HCT116 (cell line): ENCODE measurements around the gene FHOD3. TPM values are rescaled to one million over a fixed set of nuclear protein-coding genes. Genes with fewer than 3 reads are reported as not detected.

Experiments
- ATAC-seq: fragments of 200-7000 bp; cut with Tn5 transposase; 2 replicates; pipeline ENCODE4 v1.9.1; 2020; ENCODE audit warnings: mild to moderate bottlenecking, moderate library complexity
- BruUV-seq: library from RNA; stranded (reverse); fragments of 400-500 nt; replicated peaks from 2 replicates; lab custom pipeline; 2021; lab: Mats Ljungman, UMichigan
- CTCF ChIA-PET: fragments of 300-600 bp; sonication (Branson Sonifier 250); formaldehyde crosslinking; loops from one replicate; lab custom pipeline; 2021; ENCODE audit warnings: antibody characterized with exemption; lab: Charles Lee
- POLR2A ChIA-PET: fragments of 300-600, 350-600 bp; sonication (Branson Sonifier 250); formaldehyde crosslinking; loops from one replicate; lab custom pipeline; 2021; ENCODE audit warnings: antibody characterized with exemption; lab: Charles Lee
- RAD21 ChIA-PET, 2 experiments: fragments of 300-600 bp; sonication (Branson Sonifier 250); formaldehyde crosslinking; loops; one replicate each; lab custom pipeline; 2023; ENCODE audit warnings: low total read pairs in 2 of 2; ENCODE audit not compliant: uncharacterized antibody in 2 of 2, unreplicated experiment in 2 of 2, low non-redundant PET in 1 of 2; lab: Charles Lee
- DNase-seq: peaks from one replicate; pipeline ENCODE4 v3.0.0-alpha.2; 2010; ENCODE audit warnings: low read depth, low spot score
- H2AFZ ChIP-seq: fragments of 200-600 bp; shearing (Covaris generic), sonication (generic); 2 replicates; pipeline ENCODE4 v1.6.1; 2017; ENCODE audit warnings: low read depth, mixed run types, mixed read lengths, antibody characterized with exemption, low read length; ENCODE audit not compliant: poor library complexity, severe bottlenecking
- H3K27ac ChIP-seq: 2 replicates; pipeline ENCODE4 v1.5.1; 2012; ENCODE audit warnings: low read depth, low read length
- H3K27me3 ChIP-seq: fragments of 200-600 bp; sonication (generic); 2 replicates; pipeline ENCODE4 v1.6.1; 2016; ENCODE audit warnings: mixed run types, low read length, mixed read lengths; ENCODE audit not compliant: insufficient read depth
- H3K36me3 ChIP-seq, 2 experiments: fragments of 200-500 bp in 1 of 2; fragments of 200-600 bp in 1 of 2; sonication (Bioruptor generic) in 1 of 2; sonication (generic) in 1 of 2; 2 replicates each; pipeline versions ENCODE4 v1.5.1 to v1.6.1; 2014 to 2016; ENCODE audit warnings: low read length in 2 of 2, inconsistent platforms in 1 of 2, mixed read lengths in 1 of 2, mixed run types in 1 of 2; ENCODE audit not compliant: insufficient read depth in 2 of 2, control insufficient read depth in 1 of 2
- H3K4me1 ChIP-seq, 2 experiments: fragments of 200-600 bp in 1 of 2; sonication (generic) in 1 of 2; 2 replicates each; pipeline versions ENCODE4 v1.5.1 to v1.6.1; 2012 to 2017; ENCODE audit warnings: low read length in 2 of 2, inconsistent platforms in 1 of 2, mild to moderate bottlenecking in 1 of 2, mixed read lengths in 1 of 2, mixed run types in 1 of 2, moderate library complexity in 1 of 2; ENCODE audit not compliant: insufficient read depth in 2 of 2, control insufficient read depth in 1 of 2
- H3K4me2 ChIP-seq: fragments of 200-600 bp; sonication (generic); 2 replicates; pipeline ENCODE4 v1.6.1; 2017; ENCODE audit warnings: mixed run types, low read length, mixed read lengths
- H3K4me3 ChIP-seq, 2 experiments: fragments of 200-600 bp in 1 of 2; sonication (generic) in 1 of 2; replicated peaks in 1 of 2; 2 replicates each; pipeline ENCODE4 v1.5.1; 2011 to 2016; ENCODE audit warnings: low read length in 2 of 2, control low read depth in 1 of 2, low read depth in 1 of 2, mild to moderate bottlenecking in 1 of 2, mixed read lengths in 1 of 2, mixed run types in 1 of 2
- H3K79me2 ChIP-seq: fragments of 200-600 bp; sonication (generic); 2 replicates; pipeline ENCODE4 v1.6.1; 2017; ENCODE audit warnings: mild to moderate bottlenecking, mixed run types, low read length, moderate library complexity, mixed read lengths; ENCODE audit not compliant: insufficient read depth
- H3K9ac ChIP-seq: fragments of 200-600 bp; sonication (generic); 2 replicates; pipeline ENCODE4 v1.6.1; 2016; ENCODE audit warnings: low read length, mixed read lengths
- H3K9me2 ChIP-seq: fragments of 200-600 bp; sonication (generic), shearing (Covaris generic); 2 replicates; pipeline ENCODE4 v1.6.1; 2017; ENCODE audit warnings: mixed run types, mild to moderate bottlenecking, moderate library complexity; ENCODE audit not compliant: insufficient read depth
- H3K9me3 ChIP-seq, 2 experiments: fragments of 200-500 bp in 1 of 2; fragments of 200-600 bp in 1 of 2; sonication (Bioruptor generic) in 1 of 2; sonication (generic) in 1 of 2; 2 replicates each; pipeline ENCODE4 v1.6.1; 2014 to 2017; ENCODE audit warnings: low read length in 2 of 2, mixed read lengths in 2 of 2, inconsistent platforms in 1 of 2, low read depth in 1 of 2, mild to moderate bottlenecking in 1 of 2, mixed run types in 1 of 2, moderate library complexity in 1 of 2; ENCODE audit not compliant: control insufficient read depth in 1 of 2, insufficient read depth in 1 of 2
- H4K20me1 ChIP-seq: fragments of 200-600 bp; sonication (generic), shearing (Covaris generic); 2 replicates; pipeline ENCODE4 v1.6.1; 2017; ENCODE audit warnings: mixed run types, mild to moderate bottlenecking, moderate library complexity; ENCODE audit not compliant: insufficient read depth
- CBX3 ChIP-seq: IDR thresholded peaks from 2 replicates; pipeline ENCODE4 v1.6.1; 2012; ENCODE audit warnings: low read depth
- CEBPB ChIP-seq: IDR thresholded peaks from 2 replicates; pipeline ENCODE4 v1.6.1; 2012; ENCODE audit warnings: low read depth
- EGR1 ChIP-seq: IDR thresholded peaks from 2 replicates; pipeline ENCODE4 v1.6.1; 2012; ENCODE audit warnings: low read depth
- ELF1 ChIP-seq: IDR thresholded peaks from 2 replicates; pipeline ENCODE4 v1.6.1; 2012; ENCODE audit warnings: low read depth, borderline replicate concordance
- EZH2phosphoT487 ChIP-seq: fragments of 200-600 bp; IDR thresholded peaks from 2 replicates; pipeline ENCODE4 v1.6.1; 2018; ENCODE audit warnings: antibody characterized with exemption, borderline replicate concordance
- FOSL1 ChIP-seq: IDR thresholded peaks from 2 replicates; pipeline ENCODE4 v1.6.1; 2012; ENCODE audit warnings: low read depth
- JUND ChIP-seq: IDR thresholded peaks from 2 replicates; pipeline ENCODE4 v1.6.1; 2012
- POLR2A ChIP-seq: IDR thresholded peaks from 2 replicates; pipeline ENCODE4 v1.7.0; 2011; ENCODE audit warnings: borderline replicate concordance; ENCODE audit not compliant: insufficient read depth, insufficient read length; ENCODE audit errors: extremely low read depth
- RAD21 ChIP-seq: IDR thresholded peaks from 2 replicates; pipeline ENCODE4 v1.6.1; 2012; ENCODE audit warnings: low read depth, mild to moderate bottlenecking
- SIN3A ChIP-seq: IDR thresholded peaks from 2 replicates; pipeline ENCODE4 v1.6.1; 2012; ENCODE audit warnings: low read depth
- SP1 ChIP-seq: IDR thresholded peaks from 2 replicates; pipeline ENCODE4 v1.6.1; 2012; ENCODE audit warnings: low read depth
- SRF ChIP-seq: IDR thresholded peaks from 2 replicates; pipeline ENCODE4 v1.6.1; 2012; ENCODE audit warnings: low read depth
- YY1 ChIP-seq: IDR thresholded peaks from 2 replicates; pipeline ENCODE4 v1.6.1; 2011; ENCODE audit warnings: low read length, low read depth, moderate library complexity, mild to moderate bottlenecking; ENCODE audit not compliant: insufficient replicate concordance; ENCODE audit errors: extremely low read depth
- ZFX ChIP-seq: fragments of 450-650 bp; IDR thresholded peaks from 2 replicates; pipeline ENCODE4 v1.6.1; 2017
- ZNF274 ChIP-seq: fragments of 200-500 bp; sonication (Bioruptor generic); IDR thresholded peaks from 2 replicates; pipeline ENCODE4 v1.6.1; 2014; ENCODE audit warnings: mild to moderate bottlenecking, low read depth, low read length, inconsistent platforms
- intact Hi-C: fragments of 100-400 bp; cut with micrococcal nuclease; formaldehyde crosslinking; loops from 2 replicates; pipeline ENCODE4 v1.10.0; 2022
- total RNA-seq: library from RNA; stranded (reverse); gene quantifications from one replicate; pipeline ENCODE4 v1.2.1, GENCODE V29; 2021; ENCODE audit not compliant: unreplicated experiment
- TF ChIP-seq, protein P1 (sequence below): IDR thresholded peaks from 2 replicates; pipeline ENCODE4 v1.6.1; 2012; ENCODE audit warnings: low read depth
- TF ChIP-seq, protein P2 (sequence below): IDR thresholded peaks from 2 replicates; pipeline ENCODE4 v1.6.1; 2012
- TF ChIP-seq, protein P3 (sequence below): IDR thresholded peaks from 2 replicates; pipeline ENCODE4 v1.6.1; 2011; ENCODE audit warnings: mild to moderate bottlenecking, low read length, moderate library complexity; ENCODE audit not compliant: insufficient replicate concordance; ENCODE audit errors: extremely low read depth
- TF ChIP-seq, protein P4 (sequence below), 3 experiments: fragments of 200-600 bp in 1 of 3; sonication (generic) in 1 of 3; IDR thresholded peaks in 2 of 3; conservative IDR thresholded peaks in 1 of 3; 2 replicates each; pipeline ENCODE4 v1.5.1; 2012 to 2017; ENCODE audit warnings: low read depth in 2 of 3, low read length in 2 of 3, antibody characterized with exemption in 1 of 3, borderline replicate concordance in 1 of 3, control low read depth in 1 of 3, mild to moderate bottlenecking in 1 of 3, mixed read lengths in 1 of 3, mixed run types in 1 of 3, moderate library complexity in 1 of 3; ENCODE audit not compliant: insufficient read depth in 1 of 3

Gene FHOD3
- total RNA-seq, 1 experiment from 2014 or later, result 4.0 TPM

DNA sequence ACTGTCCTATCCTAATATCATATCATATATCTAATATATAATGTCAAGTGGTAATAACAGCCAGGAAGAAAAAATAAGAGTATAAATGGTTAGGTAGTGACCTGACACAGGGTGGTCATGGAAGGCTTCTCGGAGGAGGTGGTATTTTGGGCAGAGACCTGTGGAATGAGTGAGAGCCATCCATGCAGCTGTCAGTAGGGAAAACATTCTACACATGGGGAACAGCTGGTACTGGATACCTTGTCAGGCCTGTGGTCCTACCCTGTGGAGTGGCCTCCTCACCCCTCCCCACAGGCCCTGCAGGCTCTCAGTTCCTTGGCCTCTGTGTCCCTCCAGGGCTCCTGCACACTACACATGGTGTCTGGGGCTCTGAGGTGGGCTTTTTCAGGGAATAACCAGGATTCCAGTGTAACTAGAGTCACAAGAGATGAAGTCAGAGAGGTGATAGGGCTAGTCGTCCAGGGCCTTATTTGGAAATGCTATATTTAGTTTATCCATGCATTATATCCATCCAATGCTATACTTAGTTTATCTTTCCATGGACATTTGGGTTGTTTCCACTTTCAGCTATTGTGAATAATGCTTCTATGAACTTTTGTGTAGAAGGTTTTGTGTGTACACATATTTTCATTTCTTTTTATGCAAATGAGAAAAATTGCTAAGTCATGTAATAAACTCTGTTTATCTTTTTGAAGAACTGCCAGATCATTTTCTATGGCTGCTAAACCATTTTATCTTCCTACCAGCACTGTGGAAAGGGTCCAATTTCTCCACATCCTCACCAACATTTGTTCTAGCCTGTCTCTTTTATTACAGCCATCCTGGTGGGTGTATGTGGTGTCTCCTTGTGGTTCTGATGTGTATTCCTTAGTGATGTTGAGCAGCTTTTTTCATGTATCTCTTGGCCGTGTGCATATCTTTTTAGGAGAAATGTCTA, 455.7 kb downstream of the FHOD3 start:
- H3K27ac ChIP-seq, result no peak overlapping the region
- H3K9ac ChIP-seq, result no peak overlapping the region
- H3K9me2 ChIP-seq, result no peaks in the 10 kb centered on the region
- BruUV-seq, result no TSS peak
- no peaks in the 10 kb centered on the region for H4K20me1 ChIP-seq
- ATAC-seq (no peak), DNase-seq (no peak)
- no peak overlapping the region for H2AFZ ChIP-seq
- H3K9me3 ChIP-seq, result no peaks in the 10 kb centered on the region
- no peak overlapping the region for H3K4me3 ChIP-seq
- H3K36me3 ChIP-seq, result no peaks in the 10 kb centered on the region
- H3K79me2 ChIP-seq, result no peaks in the 10 kb centered on the region
- no peaks in the 10 kb centered on the region; a peak in 1 of 4 replicates for H3K4me1 ChIP-seq
- no peaks in the 10 kb centered on the region for H3K27me3 ChIP-seq
- intact Hi-C loops, result loop anchor here (10.0 kb wide), 1 partner anchor 728 kb away; no protein-coding TSS in a partner anchor
- CTCF ChIA-PET, result interaction anchor here (1.1 kb wide), 1 partner anchor 657 kb away, joined by 5 read pairs; no protein-coding TSS in a partner anchor
- H3K4me2 ChIP-seq, result no peak overlapping the region
- POLR2A ChIA-PET, result no interaction called here
- no peak for TF ChIP-seq YY1
- TF ChIP-seq SIN3A, result no peak
- no peak for TF ChIP-seq FOSL1
- TF ChIP-seq JUND, result no peak
- no peak for TF ChIP-seq ELF1
- no peak for TF ChIP-seq EGR1
- TF ChIP-seq, protein P1, sequence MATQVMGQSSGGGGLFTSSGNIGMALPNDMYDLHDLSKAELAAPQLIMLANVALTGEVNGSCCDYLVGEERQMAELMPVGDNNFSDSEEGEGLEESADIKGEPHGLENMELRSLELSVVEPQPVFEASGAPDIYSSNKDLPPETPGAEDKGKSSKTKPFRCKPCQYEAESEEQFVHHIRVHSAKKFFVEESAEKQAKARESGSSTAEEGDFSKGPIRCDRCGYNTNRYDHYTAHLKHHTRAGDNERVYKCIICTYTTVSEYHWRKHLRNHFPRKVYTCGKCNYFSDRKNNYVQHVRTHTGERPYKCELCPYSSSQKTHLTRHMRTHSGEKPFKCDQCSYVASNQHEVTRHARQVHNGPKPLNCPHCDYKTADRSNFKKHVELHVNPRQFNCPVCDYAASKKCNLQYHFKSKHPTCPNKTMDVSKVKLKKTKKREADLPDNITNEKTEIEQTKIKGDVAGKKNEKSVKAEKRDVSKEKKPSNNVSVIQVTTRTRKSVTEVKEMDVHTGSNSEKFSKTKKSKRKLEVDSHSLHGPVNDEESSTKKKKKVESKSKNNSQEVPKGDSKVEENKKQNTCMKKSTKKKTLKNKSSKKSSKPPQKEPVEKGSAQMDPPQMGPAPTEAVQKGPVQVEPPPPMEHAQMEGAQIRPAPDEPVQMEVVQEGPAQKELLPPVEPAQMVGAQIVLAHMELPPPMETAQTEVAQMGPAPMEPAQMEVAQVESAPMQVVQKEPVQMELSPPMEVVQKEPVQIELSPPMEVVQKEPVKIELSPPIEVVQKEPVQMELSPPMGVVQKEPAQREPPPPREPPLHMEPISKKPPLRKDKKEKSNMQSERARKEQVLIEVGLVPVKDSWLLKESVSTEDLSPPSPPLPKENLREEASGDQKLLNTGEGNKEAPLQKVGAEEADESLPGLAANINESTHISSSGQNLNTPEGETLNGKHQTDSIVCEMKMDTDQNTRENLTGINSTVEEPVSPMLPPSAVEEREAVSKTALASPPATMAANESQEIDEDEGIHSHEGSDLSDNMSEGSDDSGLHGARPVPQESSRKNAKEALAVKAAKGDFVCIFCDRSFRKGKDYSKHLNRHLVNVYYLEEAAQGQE, result no peak
- no peak for TF ChIP-seq SP1
- no peak for TF ChIP-seq SRF
- TF ChIP-seq EZH2phosphoT487, result no peak
- no peak for TF ChIP-seq CBX3
- TF ChIP-seq CEBPB, result no peak
- TF ChIP-seq, protein P2, sequence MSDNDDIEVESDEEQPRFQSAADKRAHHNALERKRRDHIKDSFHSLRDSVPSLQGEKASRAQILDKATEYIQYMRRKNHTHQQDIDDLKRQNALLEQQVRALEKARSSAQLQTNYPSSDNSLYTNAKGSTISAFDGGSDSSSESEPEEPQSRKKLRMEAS, result no peak
- TF ChIP-seq POLR2A, result no peak
- no peak for TF ChIP-seq ZFX
- TF ChIP-seq, protein P3, sequence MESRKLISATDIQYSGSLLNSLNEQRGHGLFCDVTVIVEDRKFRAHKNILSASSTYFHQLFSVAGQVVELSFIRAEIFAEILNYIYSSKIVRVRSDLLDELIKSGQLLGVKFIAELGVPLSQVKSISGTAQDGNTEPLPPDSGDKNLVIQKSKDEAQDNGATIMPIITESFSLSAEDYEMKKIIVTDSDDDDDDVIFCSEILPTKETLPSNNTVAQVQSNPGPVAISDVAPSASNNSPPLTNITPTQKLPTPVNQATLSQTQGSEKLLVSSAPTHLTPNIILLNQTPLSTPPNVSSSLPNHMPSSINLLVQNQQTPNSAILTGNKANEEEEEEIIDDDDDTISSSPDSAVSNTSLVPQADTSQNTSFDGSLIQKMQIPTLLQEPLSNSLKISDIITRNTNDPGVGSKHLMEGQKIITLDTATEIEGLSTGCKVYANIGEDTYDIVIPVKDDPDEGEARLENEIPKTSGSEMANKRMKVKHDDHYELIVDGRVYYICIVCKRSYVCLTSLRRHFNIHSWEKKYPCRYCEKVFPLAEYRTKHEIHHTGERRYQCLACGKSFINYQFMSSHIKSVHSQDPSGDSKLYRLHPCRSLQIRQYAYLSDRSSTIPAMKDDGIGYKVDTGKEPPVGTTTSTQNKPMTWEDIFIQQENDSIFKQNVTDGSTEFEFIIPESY, result no peak
- no peak for TF ChIP-seq RAD21
- TF ChIP-seq, protein P4, sequence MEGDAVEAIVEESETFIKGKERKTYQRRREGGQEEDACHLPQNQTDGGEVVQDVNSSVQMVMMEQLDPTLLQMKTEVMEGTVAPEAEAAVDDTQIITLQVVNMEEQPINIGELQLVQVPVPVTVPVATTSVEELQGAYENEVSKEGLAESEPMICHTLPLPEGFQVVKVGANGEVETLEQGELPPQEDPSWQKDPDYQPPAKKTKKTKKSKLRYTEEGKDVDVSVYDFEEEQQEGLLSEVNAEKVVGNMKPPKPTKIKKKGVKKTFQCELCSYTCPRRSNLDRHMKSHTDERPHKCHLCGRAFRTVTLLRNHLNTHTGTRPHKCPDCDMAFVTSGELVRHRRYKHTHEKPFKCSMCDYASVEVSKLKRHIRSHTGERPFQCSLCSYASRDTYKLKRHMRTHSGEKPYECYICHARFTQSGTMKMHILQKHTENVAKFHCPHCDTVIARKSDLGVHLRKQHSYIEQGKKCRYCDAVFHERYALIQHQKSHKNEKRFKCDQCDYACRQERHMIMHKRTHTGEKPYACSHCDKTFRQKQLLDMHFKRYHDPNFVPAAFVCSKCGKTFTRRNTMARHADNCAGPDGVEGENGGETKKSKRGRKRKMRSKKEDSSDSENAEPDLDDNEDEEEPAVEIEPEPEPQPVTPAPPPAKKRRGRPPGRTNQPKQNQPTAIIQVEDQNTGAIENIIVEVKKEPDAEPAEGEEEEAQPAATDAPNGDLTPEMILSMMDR (IDR thresholded peaks at IDR 0.05 in 2 of 3, conservative IDR thresholded peaks at IDR 0.05 in 1 of 3; ENCODE audit: borderline replicate concordance in 1 of 3, insufficient read depth in 1 of 3, low read depth in 2 of 3, low read length in 2 of 3), result no peak
- no peak for TF ChIP-seq ZNF274
- RAD21 ChIA-PET, result no interaction called here
